ENCODE data around the gene ASIC4. TPM values are rescaled to one million over a fixed set of nuclear protein-coding genes. Genes with fewer than 3 reads are reported as not detected.
A peak's percentile ranks its signal among the peaks of the same experiment; 100 is the strongest.

ASIC4 gene
- total and polyA plus RNA-seq, 2 of the 13 experiments (the other 11 are each of a cell fraction or from before 2014, with no cell fraction given) = 0.03 TPM; not detected in 1

DNA sequence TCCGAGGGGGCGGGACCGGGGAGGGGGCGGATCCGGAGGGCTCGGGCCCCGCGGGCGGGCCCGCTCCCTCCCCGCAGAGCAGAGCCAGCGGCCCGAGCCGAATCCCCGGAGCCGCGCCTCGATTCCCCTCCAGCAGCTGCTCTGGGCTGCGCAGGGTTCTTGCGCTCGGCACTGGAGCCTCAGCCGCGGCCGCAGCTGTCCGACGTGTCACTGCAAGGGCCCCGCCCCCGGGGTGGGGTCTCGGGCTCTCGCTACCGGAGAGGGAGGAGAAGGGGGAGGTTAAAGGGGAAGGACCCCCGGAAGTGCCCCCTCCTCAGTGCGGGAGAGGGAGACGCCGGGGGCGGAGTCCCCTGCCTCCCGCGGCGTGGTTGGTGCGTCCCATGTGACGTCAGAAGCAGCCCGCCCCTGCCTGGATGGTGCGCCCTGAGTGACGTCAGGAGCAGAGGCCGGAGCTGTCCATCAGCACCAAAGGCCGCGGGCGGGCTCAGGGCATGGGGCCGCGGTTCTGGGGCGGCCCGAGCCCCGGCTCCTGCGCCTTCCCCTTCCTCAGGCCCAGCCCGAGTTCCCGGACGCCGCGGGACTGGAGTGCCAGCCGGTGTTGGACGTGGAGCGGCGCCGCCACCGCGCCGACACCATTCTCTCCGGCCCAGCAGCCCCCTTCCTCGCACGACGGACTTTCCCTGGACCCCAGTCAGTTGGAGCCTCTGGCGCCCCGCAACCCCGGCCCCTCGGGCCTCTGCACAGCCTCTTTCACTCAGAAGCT is 29.5 kb downstream of the ASIC4 start, which contains the start of the genes CHPF and TMEM198 (continued):
- TF ChIP-seq CCDC6 (CRISPR knock-in tag; IDR thresholded peaks at IDR 0.05) = peak; percentile 74; the same call in 1 of the 2 replicates
- TF ChIP-seq ZNF704 (CRISPR knock-in tag; IDR thresholded peaks at IDR 0.05; ENCODE audit: borderline replicate concordance) = 0 out of 2 replicates have a peak, but pooled peaks have one; percentile 85
- TF ChIP-seq SOX13 (IDR thresholded peaks at IDR 0.05) = no peak
- peak in 1 of 2 experiments; percentile 38; a peak in 1 of 4 replicates for TF ChIP-seq SOX13 (CRISPR knock-in tag; conservative IDR thresholded peaks at IDR 0.05 in 1 of 2, IDR thresholded peaks at IDR 0.05 in 1 of 2)
- TF ChIP-seq ZNF747 (CRISPR knock-in tag; IDR thresholded peaks at IDR 0.05; ENCODE audit: borderline replicate concordance) = peak; percentile 86; the same call in 1 of the 2 replicates
- TF ChIP-seq ZNF232 (CRISPR knock-in tag; IDR thresholded peaks at IDR 0.05; ENCODE audit: borderline replicate concordance) = peak; percentile 91
- no peak for TF ChIP-seq SP140L (CRISPR knock-in tag; IDR thresholded peaks at IDR 0.05; ENCODE audit: borderline replicate concordance)
- no peak; the same call in 1 of the 2 replicates for TF ChIP-seq KLF15 (CRISPR knock-in tag; IDR thresholded peaks at IDR 0.05; ENCODE audit: borderline replicate concordance)
- TF ChIP-seq NFATC3 (CRISPR knock-in tag; IDR thresholded peaks at IDR 0.05) = peak; percentile 94; the same call in 1 of the 2 replicates
- TF ChIP-seq ZNF572 (CRISPR knock-in tag; IDR thresholded peaks at IDR 0.05) = no peak
- TF ChIP-seq PAWR (CRISPR knock-in tag; IDR thresholded peaks at IDR 0.05; ENCODE audit: borderline replicate concordance) = 0 out of 2 replicates have a peak, but pooled peaks have one; percentile 41
- TF ChIP-seq MTA1 (CRISPR knock-in tag; IDR thresholded peaks at IDR 0.05; ENCODE audit: borderline replicate concordance) = no peak; the same call in 1 of the 2 replicates
- no peak for TF ChIP-seq NR2F2 (IDR thresholded peaks at IDR 0.05; ENCODE audit: borderline replicate concordance, low read depth)
- TF ChIP-seq PLRG1 (conservative IDR thresholded peaks at IDR 0.05) = no peak
- peak; percentile 83 for TF ChIP-seq FOXJ3 (CRISPR knock-in tag; IDR thresholded peaks at IDR 0.05; ENCODE audit: borderline replicate concordance)
- peak; percentile 84 for TF ChIP-seq SIX4 (CRISPR knock-in tag; IDR thresholded peaks at IDR 0.05)
- TF ChIP-seq ZUFSP (CRISPR knock-in tag; IDR thresholded peaks at IDR 0.05; ENCODE audit: borderline replicate concordance) = no peak
- TF ChIP-seq U2AF1 (optimal IDR thresholded peaks at IDR 0.05; ENCODE audit: low read depth, low read length) = peak; percentile 54
- no peak for TF ChIP-seq TCF7 (IDR thresholded peaks at IDR 0.05; ENCODE audit: low read depth)
- peak; percentile 81; the same call in 1 of the 2 replicates for TF ChIP-seq TFDP1 (CRISPR knock-in tag; IDR thresholded peaks at IDR 0.05; ENCODE audit: borderline replicate concordance)
- peak; percentile 76 for TF ChIP-seq BCL6 (CRISPR knock-in tag; IDR thresholded peaks at IDR 0.05)
- TF ChIP-seq MYC (CRISPR knock-in tag; IDR thresholded peaks at IDR 0.05; ENCODE audit: borderline replicate concordance) = peak; percentile 80
- no peak for TF ChIP-seq CHD4 (IDR thresholded peaks at IDR 0.05; ENCODE audit: borderline replicate concordance, low read length)
- peak; percentile 85 for TF ChIP-seq ZNF777 (CRISPR knock-in tag; IDR thresholded peaks at IDR 0.05)
- TF ChIP-seq ZNF446 (CRISPR knock-in tag; IDR thresholded peaks at IDR 0.05) = peak; percentile 48; the same call in 1 of the 2 replicates
- TF ChIP-seq ZSCAN25 (CRISPR knock-in tag; IDR thresholded peaks at IDR 0.05) = peak; percentile 63
- no peak for TF ChIP-seq ZBTB3 (CRISPR knock-in tag; IDR thresholded peaks at IDR 0.05; ENCODE audit: borderline replicate concordance, low read depth)

Measured in HepG2 (cell line).